ENCODE data around the gene NCLN. TPM values are rescaled to one million over a fixed set of nuclear protein-coding genes. Genes with fewer than 3 reads are reported as not detected.
"Not testable (repeated sequence)": the region's sequence is repeated elsewhere in the genome, so short reads cannot be mapped to it uniquely, and the experiment has no call there.

Gene NCLN
- total RNA-seq, 1 donor from 2014 or later = 34.9 TPM

DNA sequence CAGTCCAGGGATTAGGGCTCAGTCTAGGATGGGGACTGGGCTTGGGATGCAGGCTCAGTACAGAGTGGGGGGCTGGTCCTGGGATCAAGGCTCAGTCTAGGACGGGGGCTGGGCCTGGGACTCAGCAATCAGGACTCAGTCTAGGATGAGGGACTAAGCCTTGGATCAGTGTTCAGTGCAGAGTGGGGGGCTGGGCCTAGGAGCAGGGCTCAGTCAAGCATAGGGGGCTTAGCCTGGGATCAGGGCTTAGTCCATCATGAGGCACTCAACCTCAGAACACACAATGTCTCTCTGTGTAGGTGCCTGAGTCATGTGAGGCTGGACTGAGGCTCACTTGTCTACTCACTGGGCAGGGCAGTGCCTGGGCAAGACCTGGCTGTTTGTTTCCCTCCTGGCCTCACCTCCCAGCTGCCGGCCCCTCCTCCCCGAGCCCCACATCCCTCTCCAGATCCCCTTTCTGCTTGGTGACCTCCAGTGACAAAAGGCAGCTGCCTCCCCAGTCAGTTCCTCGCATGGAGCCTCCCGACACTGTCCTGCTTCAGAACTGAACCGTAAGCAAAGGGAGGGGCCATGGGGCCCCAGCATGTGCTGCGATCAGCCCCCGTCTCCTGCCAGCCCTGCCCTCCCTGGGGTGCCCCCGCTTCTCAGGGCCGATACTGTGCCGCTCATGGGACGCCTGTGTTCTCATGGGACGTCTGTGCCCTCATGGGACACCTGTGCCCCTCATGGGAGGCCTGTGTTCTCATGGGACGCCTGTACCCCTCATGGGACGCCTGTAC is 13.6 kb upstream of the NCLN start:
- H3K9me3 ChIP-seq = no peaks in the 10 kb centered on the region
- TF ChIP-seq POLR2A (IDR thresholded peaks at IDR 0.05) (no peak), POLR2AphosphoS5 (IDR thresholded peaks at IDR 0.05; ENCODE audit: insufficient read depth in 1 of 2, low read depth in 1 of 2) (no peak)
- TF ChIP-seq, protein P1, sequence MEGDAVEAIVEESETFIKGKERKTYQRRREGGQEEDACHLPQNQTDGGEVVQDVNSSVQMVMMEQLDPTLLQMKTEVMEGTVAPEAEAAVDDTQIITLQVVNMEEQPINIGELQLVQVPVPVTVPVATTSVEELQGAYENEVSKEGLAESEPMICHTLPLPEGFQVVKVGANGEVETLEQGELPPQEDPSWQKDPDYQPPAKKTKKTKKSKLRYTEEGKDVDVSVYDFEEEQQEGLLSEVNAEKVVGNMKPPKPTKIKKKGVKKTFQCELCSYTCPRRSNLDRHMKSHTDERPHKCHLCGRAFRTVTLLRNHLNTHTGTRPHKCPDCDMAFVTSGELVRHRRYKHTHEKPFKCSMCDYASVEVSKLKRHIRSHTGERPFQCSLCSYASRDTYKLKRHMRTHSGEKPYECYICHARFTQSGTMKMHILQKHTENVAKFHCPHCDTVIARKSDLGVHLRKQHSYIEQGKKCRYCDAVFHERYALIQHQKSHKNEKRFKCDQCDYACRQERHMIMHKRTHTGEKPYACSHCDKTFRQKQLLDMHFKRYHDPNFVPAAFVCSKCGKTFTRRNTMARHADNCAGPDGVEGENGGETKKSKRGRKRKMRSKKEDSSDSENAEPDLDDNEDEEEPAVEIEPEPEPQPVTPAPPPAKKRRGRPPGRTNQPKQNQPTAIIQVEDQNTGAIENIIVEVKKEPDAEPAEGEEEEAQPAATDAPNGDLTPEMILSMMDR (IDR thresholded peaks at IDR 0.05) = no peak
- no peak overlapping the region for H3K4me3 ChIP-seq
- DNase-seq (ENCODE audit: extremely low spot score in 2 of 2) = no peak
- H3K27me3 ChIP-seq = no peaks in the 10 kb centered on the region
- H3K4me1 ChIP-seq = peaks cover 12% of the 10 kb centered on the region
- intact Hi-C loops (cut with DNase I) = no loop called here
- H3K36me3 ChIP-seq = no peaks in the 10 kb centered on the region
- no peak overlapping the region for H3K27ac ChIP-seq

DNA sequence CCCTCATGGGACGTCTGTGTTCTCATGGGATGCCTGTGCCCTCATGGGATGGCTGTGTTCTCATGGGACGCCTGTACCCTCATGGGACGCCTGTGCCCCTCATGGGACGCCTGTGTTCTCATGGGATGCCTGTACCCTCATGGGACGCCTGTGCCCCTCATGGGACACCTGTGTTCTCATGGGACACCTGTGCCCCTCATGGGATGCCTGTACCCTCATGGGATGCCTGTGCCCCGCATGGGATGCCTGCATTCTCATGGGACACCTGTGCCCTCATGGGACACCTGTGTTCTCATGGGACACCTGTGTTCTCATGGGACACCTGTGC is 13.1 kb upstream of the NCLN start:
- H3K4me3 ChIP-seq; intact Hi-C loops (cut with DNase I); H3K36me3 ChIP-seq; DNase-seq (ENCODE audit: extremely low spot score in 2 of 2); H3K27ac ChIP-seq; H3K27me3 ChIP-seq; H3K9me3 ChIP-seq: not testable (repeated sequence)
- H3K4me1 ChIP-seq = peaks cover 15% of the 10 kb centered on the region

DNA sequence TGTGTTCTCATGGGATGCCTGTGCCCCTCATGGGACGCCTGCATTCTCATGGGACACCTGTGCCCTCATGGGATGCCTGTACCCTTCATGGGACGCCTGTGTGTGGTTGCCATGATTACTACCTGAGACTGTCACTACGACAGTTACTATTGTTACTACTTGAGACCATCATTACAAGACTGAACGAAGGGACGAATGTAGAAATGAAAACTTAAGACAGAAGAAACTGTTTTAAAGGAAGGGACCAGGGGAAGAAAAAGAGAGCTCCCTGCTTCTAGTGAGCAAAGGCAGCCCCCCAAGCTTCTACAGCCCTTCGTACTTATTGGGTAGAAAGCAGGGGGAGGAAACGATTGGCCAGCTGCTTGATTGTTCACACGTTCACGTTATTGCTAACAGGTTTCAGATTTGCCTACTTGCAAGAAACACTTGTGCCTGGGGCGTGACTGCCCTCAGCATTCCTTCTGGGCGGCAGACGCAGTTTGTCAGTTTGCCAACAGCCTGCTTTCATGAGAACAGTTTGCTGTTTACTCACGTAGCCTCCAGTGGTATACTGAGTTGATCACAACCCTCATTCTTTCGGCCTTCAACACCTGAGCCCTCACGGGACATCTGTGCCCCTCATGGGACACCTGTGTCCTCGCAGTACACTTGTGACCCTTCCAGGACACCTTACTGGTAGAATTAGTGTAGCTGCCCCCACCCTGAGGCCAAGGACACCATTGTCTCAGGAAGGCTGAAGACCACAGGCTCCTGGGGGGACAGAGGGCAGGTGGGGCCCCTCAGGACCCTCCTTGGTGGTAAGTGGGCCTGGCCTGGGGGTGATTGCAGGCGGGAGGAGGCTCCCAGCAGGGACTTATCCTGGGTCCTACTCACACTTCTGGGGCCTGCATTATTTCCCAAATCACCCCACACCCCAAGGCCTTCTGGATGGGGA is 9.7 kb upstream of the NCLN start:
- Histone ChIP-seq H3K9me3 (no peaks in the 10 kb centered on the region), H3K4me3 (no peak overlapping the region), H3K36me3 (no peaks in the 10 kb centered on the region), H3K27me3 (no peaks in the 10 kb centered on the region), H3K4me1 (peaks cover 21% of the 10 kb centered on the region), H3K27ac (no peak overlapping the region)
- TF ChIP-seq, protein P1 (IDR thresholded peaks at IDR 0.05) = no peak
- TF ChIP-seq POLR2AphosphoS5 (IDR thresholded peaks at IDR 0.05; ENCODE audit: insufficient read depth in 1 of 2, low read depth in 1 of 2) (no peak), POLR2A (IDR thresholded peaks at IDR 0.05) (no peak)
- DNase-seq (ENCODE audit: extremely low spot score in 2 of 2) = no peak
- intact Hi-C loops (cut with DNase I) = no loop called here

DNA sequence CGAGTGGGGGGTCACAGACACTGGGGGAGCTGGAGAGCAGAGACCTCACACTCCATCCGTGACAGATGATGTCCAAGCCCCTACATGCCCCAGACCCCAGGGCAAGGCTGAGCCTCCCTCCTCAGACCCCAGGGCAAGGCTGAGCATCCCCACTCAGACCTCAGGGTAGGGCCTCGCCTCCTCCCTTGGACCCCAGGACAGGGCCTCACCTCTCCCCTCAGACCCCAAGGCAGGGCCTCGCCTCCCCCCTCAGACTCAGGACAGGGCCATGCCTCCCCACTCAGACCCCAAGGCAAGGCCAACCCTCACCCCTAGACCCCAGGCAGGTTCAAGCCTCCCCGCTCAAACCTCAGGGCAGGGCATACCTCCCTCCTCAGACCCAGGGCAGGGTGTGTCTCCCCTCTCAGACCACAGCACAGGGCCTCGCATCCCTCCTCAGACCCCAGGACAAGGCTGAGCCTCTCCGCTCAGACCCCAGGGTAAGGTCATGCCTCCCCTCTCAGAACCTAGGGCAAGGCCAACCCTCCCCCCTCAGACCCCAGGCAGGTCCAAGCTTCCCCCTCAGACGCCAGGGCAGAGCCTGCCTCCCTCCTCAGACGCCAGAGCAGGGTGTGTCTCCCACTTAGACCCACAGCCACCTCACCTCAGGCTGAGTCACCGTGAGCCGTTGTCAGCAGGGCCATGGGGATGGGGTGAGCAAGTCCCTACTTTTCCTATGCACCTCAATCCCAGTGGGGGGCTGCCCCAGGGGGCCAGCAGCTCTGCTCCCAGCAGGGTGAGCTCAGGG is 8.8 kb upstream of the NCLN start:
- H3K27ac ChIP-seq = no peak overlapping the region
- no peak for DNase-seq (ENCODE audit: extremely low spot score in 2 of 2)

DNA sequence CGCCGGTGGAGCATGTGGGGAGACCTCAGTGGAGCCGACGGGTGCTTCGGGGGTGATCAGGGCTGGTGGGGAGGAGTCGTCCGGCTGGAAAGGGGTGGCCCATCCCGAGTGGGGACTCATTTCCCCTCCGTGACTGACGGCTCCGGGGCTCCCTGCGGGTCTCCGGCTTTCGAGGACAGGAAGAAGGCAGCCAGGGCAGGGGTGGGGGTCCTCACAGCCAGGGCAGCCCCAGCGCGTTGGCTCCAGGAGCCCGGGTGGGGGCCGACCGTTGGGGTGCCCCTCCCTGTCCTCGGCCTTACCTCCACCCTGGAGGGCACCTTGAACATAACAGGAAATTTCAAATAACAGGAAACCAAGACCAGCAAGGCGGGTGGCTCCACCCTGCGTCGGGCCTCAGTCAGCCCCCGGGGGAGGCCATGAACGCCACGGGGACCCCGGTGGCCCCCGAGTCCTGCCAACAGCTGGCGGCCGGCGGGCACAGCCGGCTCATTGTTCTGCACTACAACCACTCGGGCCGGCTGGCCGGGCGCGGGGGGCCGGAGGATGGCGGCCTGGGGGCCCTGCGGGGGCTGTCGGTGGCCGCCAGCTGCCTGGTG is 7.3 kb upstream of the NCLN start, which contains the start of gene S1PR4:
Gene S1PR4 (plus strand): TSS at position 393 of the 596 bp plus-strand sequence. CDS start 24 bp downstream, at position 417.
- H3K36me3 ChIP-seq = no peaks in the 10 kb centered on the region
- TF ChIP-seq POLR2A (IDR thresholded peaks at IDR 0.05) (no peak), POLR2AphosphoS5 (IDR thresholded peaks at IDR 0.05; ENCODE audit: insufficient read depth in 1 of 2, low read depth in 1 of 2) (no peak)
- TF ChIP-seq, protein P1 (IDR thresholded peaks at IDR 0.05) = no peak
- DNase-seq (ENCODE audit: extremely low spot score in 2 of 2) = no peak
- H3K4me1 ChIP-seq = peaks cover 21% of the 10 kb centered on the region
- H3K27ac ChIP-seq = peak within 1 kb of the TSS; percentile 33
- intact Hi-C loops (cut with DNase I) = no loop called here
- H3K4me3 ChIP-seq = peak within 1 kb of the TSS; percentile 9 to 30
- no peaks in the 10 kb centered on the region for H3K27me3 ChIP-seq
- H3K9me3 ChIP-seq = no peaks in the 10 kb centered on the region

More for the DNA sequence above, 8.8 kb upstream of the NCLN start:
- Histone ChIP-seq H3K4me3 (no peak overlapping the region), H3K4me1 (peaks cover 21% of the 10 kb centered on the region), H3K27me3 (no peaks in the 10 kb centered on the region), H3K9me3 (no peaks in the 10 kb centered on the region), H3K36me3 (no peaks in the 10 kb centered on the region)
- no peak for TF ChIP-seq POLR2A (IDR thresholded peaks at IDR 0.05)
- TF ChIP-seq POLR2AphosphoS5 (IDR thresholded peaks at IDR 0.05; ENCODE audit: insufficient read depth in 1 of 2, low read depth in 1 of 2) = peak in 1 of 2 donors; percentile 31
- intact Hi-C loops (cut with DNase I) = no loop called here

All from vagina (tissue), 2 donors.